ENCODE measurements around the gene FAM219B.
A peak's percentile ranks its signal among the peaks of the same experiment; 100 is the strongest.
"Not testable (repeated sequence)": the region's sequence is repeated elsewhere in the genome, so short reads cannot be mapped to it uniquely, and the experiment has no call there.

Gene FAM219B

DNA sequence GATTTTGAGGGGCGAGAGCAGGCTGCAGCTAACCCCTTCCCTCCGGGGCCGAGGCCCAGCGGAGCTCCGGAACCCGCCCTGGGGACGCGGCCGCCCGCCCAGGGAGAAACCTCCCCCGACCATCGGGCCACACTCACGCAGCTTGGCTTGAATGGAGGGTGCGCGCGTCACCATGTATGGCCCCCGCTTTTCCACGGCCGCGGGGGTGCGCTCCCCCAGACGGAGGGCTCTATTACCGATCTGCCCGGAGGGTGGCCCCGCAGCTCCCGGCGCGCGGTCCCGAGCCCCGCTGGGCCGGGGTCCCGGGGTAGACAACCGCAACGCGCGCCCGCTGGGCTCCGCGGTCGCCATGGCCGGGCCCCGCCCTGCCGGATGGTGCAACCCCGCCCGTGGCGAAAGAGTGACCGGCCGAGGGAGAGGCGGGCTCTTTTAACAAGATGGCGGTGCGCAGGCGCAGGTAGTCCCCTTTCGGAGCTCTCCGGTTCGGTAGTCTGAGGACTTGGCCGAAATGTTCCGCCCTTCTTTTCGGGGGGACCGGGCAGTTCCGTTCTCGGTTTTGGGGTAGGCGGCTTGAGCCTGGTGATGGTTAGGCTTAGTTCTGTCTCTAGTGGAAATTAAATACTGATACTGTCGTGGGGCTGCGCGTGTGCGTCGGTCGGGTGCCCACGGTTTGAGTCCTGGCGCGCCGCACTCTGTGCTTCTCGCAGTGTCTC, at the start of gene FAM219B:
TSS of gene FAM219B (minus strand) at position 402 of the 713 bp plus-strand sequence. CDS start at position 351, 51 bp downstream.
- no peaks in the 10 kb centered on the region for H3K27me3 Mint-ChIP-seq
- H3K4me3 Mint-ChIP-seq = peak within 1 kb of the TSS; percentile 94
- DNase-seq (peak; percentile 86), ATAC-seq (peak; percentile 81)
- H3K36me3 Mint-ChIP-seq (ENCODE audit: low read depth) = peaks cover 31% of the 10 kb centered on the region
- peaks cover 38% of the 10 kb centered on the region for H3K4me1 Mint-ChIP-seq
- no peaks in the 10 kb centered on the region for H3K9me3 Mint-ChIP-seq
- H3K27ac Mint-ChIP-seq = peak within 1 kb of the TSS; percentile 94

GRCh38 chr15:74955796-74956647, 49.4 kb upstream of the FAM219B start:
- no peaks in the 10 kb centered on the region for H3K36me3 Mint-ChIP-seq (ENCODE audit: low read depth)
- DNase-seq (peak; percentile 76), ATAC-seq (peak; percentile 15)
- no peaks in the 10 kb centered on the region for H3K9me3 Mint-ChIP-seq
- peaks cover 31% of the 10 kb centered on the region for H3K27me3 Mint-ChIP-seq
- peak overlapping the region; percentile 74 for H3K4me3 Mint-ChIP-seq
- H3K27ac Mint-ChIP-seq = no peak overlapping the region
- peaks cover 52% of the 10 kb centered on the region for H3K4me1 Mint-ChIP-seq

DNA sequence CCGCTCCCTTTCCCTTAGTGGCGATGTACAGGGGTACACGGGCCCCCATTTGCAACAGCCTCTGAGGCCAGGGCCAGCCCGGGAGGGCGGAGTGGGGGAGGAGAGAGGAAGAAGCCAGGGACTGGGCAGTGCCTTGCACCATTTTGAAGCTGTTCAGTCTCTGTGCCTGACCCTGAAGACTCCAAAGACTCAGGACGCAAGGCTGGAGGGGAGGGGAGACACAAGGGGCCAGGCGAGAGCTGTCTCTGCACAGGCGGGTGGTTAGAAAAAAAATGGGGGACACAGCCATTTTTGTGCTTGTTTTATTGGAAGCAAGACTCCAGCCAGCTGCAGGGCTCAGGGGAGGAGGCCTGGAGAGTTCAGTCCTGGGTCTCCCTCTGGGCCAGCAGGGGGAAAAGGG, 48.4 kb upstream of the FAM219B start:
- Mint-ChIP-seq H3K36me3 (ENCODE audit: low read depth) (no peaks in the 10 kb centered on the region), H3K4me1 (peaks cover 45% of the 10 kb centered on the region), H3K4me3 (peak overlapping the region; percentile 74), H3K27me3 (peaks cover 29% of the 10 kb centered on the region), H3K27ac (no peak overlapping the region), H3K9me3 (no peaks in the 10 kb centered on the region)
- DNase-seq (no peak), ATAC-seq (no peak)

- Mint-ChIP-seq H3K9me3 (no peaks in the 10 kb centered on the region), H3K4me1 (peaks cover 40% of the 10 kb centered on the region), H3K27ac (no peak overlapping the region), H3K36me3 (ENCODE audit: low read depth) (no peaks in the 10 kb centered on the region), H3K27me3 (peaks cover 24% of the 10 kb centered on the region), H3K4me3 (peak overlapping the region; percentile 74)
- DNase-seq = no peak
- ATAC-seq = no peak
Measured at GRCh38 chr15:74954515-74954914, 47.9 kb upstream of the FAM219B start.

- no peak for DNase-seq
- H3K27ac Mint-ChIP-seq = no peak overlapping the region
- H3K9me3 Mint-ChIP-seq = no peaks in the 10 kb centered on the region
- no peak for ATAC-seq
- no peaks in the 10 kb centered on the region for H3K36me3 Mint-ChIP-seq (ENCODE audit: low read depth)
- H3K4me1 Mint-ChIP-seq = peaks cover 17% of the 10 kb centered on the region
- peaks cover 3% of the 10 kb centered on the region for H3K27me3 Mint-ChIP-seq
- H3K4me3 Mint-ChIP-seq = no peak overlapping the region
Measured at GRCh38 chr15:74951006-74951405, 44.4 kb upstream of the FAM219B start.

DNA sequence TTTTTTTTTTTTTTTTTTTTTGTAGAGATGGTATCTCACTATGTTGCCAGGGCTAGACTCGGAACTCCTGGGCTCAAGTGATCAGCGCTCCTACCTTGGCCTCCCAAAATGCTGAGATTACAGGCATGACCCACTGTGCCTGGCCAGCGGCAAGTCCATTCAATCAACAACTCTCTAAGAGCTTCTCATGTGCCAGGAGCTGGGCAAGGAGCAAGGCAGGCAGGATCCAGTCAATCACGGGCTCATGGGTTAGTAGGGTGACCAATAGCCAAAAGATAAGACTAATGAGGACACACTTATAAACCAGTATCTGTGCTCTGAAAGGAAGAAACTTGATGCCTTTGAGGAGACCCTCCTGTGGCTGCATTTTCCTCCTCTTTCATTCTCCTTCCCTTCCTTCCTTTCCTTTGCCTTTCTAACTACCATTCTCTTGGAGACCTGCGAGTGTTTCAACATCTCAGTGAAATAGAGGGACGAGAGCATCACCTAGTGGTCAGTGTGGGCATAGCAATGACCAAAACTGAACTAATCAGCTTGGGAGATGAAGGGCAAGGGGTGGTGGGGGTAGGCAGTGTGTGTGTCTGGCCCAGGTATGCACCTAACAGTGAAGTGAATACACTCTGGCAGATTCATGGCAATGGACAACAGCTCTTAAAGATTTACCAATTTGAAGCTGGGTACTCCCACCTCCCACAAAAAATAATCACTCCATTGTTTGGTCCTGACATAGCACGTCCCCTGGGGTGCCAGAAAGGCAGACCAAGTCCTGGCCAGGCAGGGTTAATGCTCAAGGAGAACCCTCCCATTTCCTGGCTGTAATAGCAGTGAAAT, 43.6 kb upstream of the FAM219B start:
- Mint-ChIP-seq H3K27ac (no peak overlapping the region), H3K4me3 (no peak overlapping the region), H3K4me1 (peaks cover 12% of the 10 kb centered on the region), H3K36me3 (ENCODE audit: low read depth) (no peaks in the 10 kb centered on the region), H3K9me3 (no peaks in the 10 kb centered on the region), H3K27me3 (peaks cover 3% of the 10 kb centered on the region)
- peak; percentile 80 for DNase-seq
- ATAC-seq = peak; percentile 67

- peak within 1 kb of the TSS; percentile 91 for H3K27ac Mint-ChIP-seq
- H3K9me3 Mint-ChIP-seq = no peaks in the 10 kb centered on the region
- H3K4me3 Mint-ChIP-seq = peak within 1 kb of the TSS; percentile 99
- peak; percentile 95 for ATAC-seq
- DNase-seq = peak; percentile 91
- no peaks in the 10 kb centered on the region for H3K27me3 Mint-ChIP-seq
- H3K36me3 Mint-ChIP-seq (ENCODE audit: low read depth) = peaks cover 16% of the 10 kb centered on the region
- peaks cover 36% of the 10 kb centered on the region for H3K4me1 Mint-ChIP-seq
Measured at GRCh38 chr15:74937590-74938371, 31.1 kb upstream of the FAM219B start, which contains the start of gene COX5A. TSS of gene COX5A (minus strand) at chr15:74938073. CDS start at chr15:74938014, 59 bp downstream.

- H3K27ac Mint-ChIP-seq = peak overlapping the region; percentile 91
- H3K4me1 Mint-ChIP-seq = peaks cover 38% of the 10 kb centered on the region
- ATAC-seq = peak; percentile 12
- peak overlapping the region; percentile 99 for H3K4me3 Mint-ChIP-seq
- DNase-seq = no peak
- no peaks in the 10 kb centered on the region for H3K9me3 Mint-ChIP-seq
- peaks cover 18% of the 10 kb centered on the region for H3K36me3 Mint-ChIP-seq (ENCODE audit: low read depth)
- H3K27me3 Mint-ChIP-seq = no peaks in the 10 kb centered on the region
Measured at GRCh38 chr15:74937272-74937589, 30.6 kb upstream of the FAM219B start.

- H3K9me3 Mint-ChIP-seq, ATAC-seq, H3K27me3 Mint-ChIP-seq, DNase-seq: not testable (repeated sequence)
- Mint-ChIP-seq H3K36me3 (ENCODE audit: low read depth) (peaks cover 27% of the 10 kb centered on the region), H3K27ac (peak overlapping the region; percentile 56), H3K4me3 (peak overlapping the region; percentile 51), H3K4me1 (peaks cover 38% of the 10 kb centered on the region)
Measured at GRCh38 chr15:74935193-74935592, 28.5 kb upstream of the FAM219B start.

GRCh38 chr15:74933573-74933972, 26.9 kb upstream of the FAM219B start:
- peak overlapping the region; percentile 64 for H3K27ac Mint-ChIP-seq
- DNase-seq (no peak), ATAC-seq (no peak)
- no peaks in the 10 kb centered on the region for H3K9me3 Mint-ChIP-seq
- peaks cover 38% of the 10 kb centered on the region for H3K4me1 Mint-ChIP-seq
- peaks cover 33% of the 10 kb centered on the region for H3K36me3 Mint-ChIP-seq (ENCODE audit: low read depth)
- H3K27me3 Mint-ChIP-seq = no peaks in the 10 kb centered on the region
- H3K4me3 Mint-ChIP-seq = no peak overlapping the region

- no peak for DNase-seq
- Mint-ChIP-seq H3K27me3 (no peaks in the 10 kb centered on the region), H3K27ac (no peak overlapping the region), H3K9me3 (no peaks in the 10 kb centered on the region), H3K4me3 (no peak overlapping the region), H3K36me3 (ENCODE audit: low read depth) (peaks cover 40% of the 10 kb centered on the region), H3K4me1 (peaks cover 8% of the 10 kb centered on the region)
- no peak for ATAC-seq
Measured at GRCh38 chr15:74928771-74929198, 22.1 kb upstream of the FAM219B start.

DNA sequence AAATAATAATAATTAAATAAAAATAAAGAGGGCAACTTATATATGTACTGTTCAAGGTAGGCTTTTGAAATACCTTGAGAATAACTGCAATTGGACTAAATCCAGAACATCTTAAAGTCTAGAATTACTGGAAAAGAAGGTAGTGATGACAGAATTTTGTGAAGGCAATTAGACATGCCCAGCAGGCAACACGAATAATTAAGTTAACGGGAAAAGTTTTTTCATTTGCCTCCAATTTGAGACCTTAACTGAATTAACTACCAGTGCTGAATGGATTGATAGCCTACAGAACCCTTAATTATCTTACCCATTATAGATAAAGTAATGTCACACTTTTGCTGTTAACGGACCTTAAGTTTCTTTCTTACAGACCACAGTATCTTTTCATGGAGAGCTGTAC, 17.9 kb upstream of the FAM219B start:
- H3K36me3 Mint-ChIP-seq (ENCODE audit: low read depth) = peaks cover 55% of the 10 kb centered on the region
- H3K27me3 Mint-ChIP-seq = no peaks in the 10 kb centered on the region
- H3K4me1 Mint-ChIP-seq = peaks cover 6% of the 10 kb centered on the region
- DNase-seq (no peak), ATAC-seq (no peak)
- H3K4me3 Mint-ChIP-seq = no peak overlapping the region
- H3K27ac Mint-ChIP-seq = no peak overlapping the region
- H3K9me3 Mint-ChIP-seq = no peaks in the 10 kb centered on the region

DNA sequence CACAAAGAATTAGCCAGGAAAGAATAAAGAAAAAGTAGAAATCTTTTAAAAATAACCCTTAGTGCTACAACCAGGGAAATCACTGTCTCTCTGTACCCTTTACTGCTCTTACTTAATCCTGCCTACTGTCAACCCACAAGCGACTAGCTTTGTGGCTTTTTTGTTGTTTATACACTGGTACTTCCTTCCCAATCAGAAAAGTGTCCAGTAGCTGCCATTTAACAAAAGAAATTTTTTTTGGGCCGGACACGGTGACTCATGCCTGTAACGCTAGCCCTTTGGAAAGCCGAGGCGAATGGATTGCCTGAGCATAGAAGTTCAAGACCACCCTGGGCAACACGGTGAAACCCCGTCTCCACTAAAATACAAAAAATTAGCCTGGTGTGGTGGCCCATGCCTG, 13.8 kb upstream of the FAM219B start:
- no peak for ATAC-seq
- Mint-ChIP-seq H3K9me3 (no peaks in the 10 kb centered on the region), H3K27ac (no peak overlapping the region), H3K27me3 (no peaks in the 10 kb centered on the region), H3K4me3 (no peak overlapping the region), H3K4me1 (peaks cover 6% of the 10 kb centered on the region), H3K36me3 (ENCODE audit: low read depth) (peaks cover 52% of the 10 kb centered on the region)
- no peak for DNase-seq

- H3K27me3 Mint-ChIP-seq = no peaks in the 10 kb centered on the region
- no peaks in the 10 kb centered on the region for H3K4me1 Mint-ChIP-seq
- no peak for ATAC-seq
- no peak for DNase-seq
- H3K9me3 Mint-ChIP-seq = no peaks in the 10 kb centered on the region
- no peak overlapping the region for H3K27ac Mint-ChIP-seq
- H3K36me3 Mint-ChIP-seq (ENCODE audit: low read depth) = peaks cover 60% of the 10 kb centered on the region
- no peak overlapping the region for H3K4me3 Mint-ChIP-seq
Measured at GRCh38 chr15:74917676-74918075, 11.0 kb upstream of the FAM219B start.
